HG03460 (cell line): Measurements from ENCODE around the gene PDE2A.
"Not testable (repeated sequence)": the region's sequence is repeated elsewhere in the genome, so short reads cannot be mapped to it uniquely, and the experiment has no call there.

Experiments used
- ATAC-seq: cut with Tn5 transposase; IDR thresholded peaks from one replicate; pipeline ENCODE4 v1.9.1; 2021; ENCODE audit not compliant: unreplicated experiment

PDE2A gene

GRCh38 chr11:72555014-72555522 is 119.2 kb downstream of the PDE2A start:
- ATAC-seq, result not testable (repeated sequence)

- ATAC-seq, result no peak
Observed at GRCh38 chr11:72553706-72554105, 120.5 kb downstream of the PDE2A start.

- ATAC-seq, result no peak
Observed at GRCh38 chr11:72552399-72552910, 121.8 kb downstream of the PDE2A start.

GRCh38 chr11:72551571-72551970 is 122.7 kb downstream of the PDE2A start:
- ATAC-seq, result no peak

GRCh38 chr11:72548463-72548862 is 125.8 kb downstream of the PDE2A start:
- no peak for ATAC-seq

GRCh38 chr11:72546866-72547265 is 127.4 kb downstream of the PDE2A start:
- ATAC-seq, result no peak

- ATAC-seq, result no peak
Observed at GRCh38 chr11:72544589-72544988, 129.6 kb downstream of the PDE2A start.

GRCh38 chr11:72543849-72544542 is 130.2 kb downstream of the PDE2A start:
- no peak for ATAC-seq

- ATAC-seq, result no peak
Observed at GRCh38 chr11:72541257-72541974, 132.8 kb downstream of the PDE2A start.

GRCh38 chr11:72537051-72537450 is 137.2 kb downstream of the PDE2A start:
- no peak for ATAC-seq

- ATAC-seq, result no peak
Observed at GRCh38 chr11:72535194-72535547, 139.1 kb downstream of the PDE2A start.

- ATAC-seq, result no peak
Observed at GRCh38 chr11:72534371-72535193, 139.6 kb downstream of the PDE2A start.

- no peak for ATAC-seq
Observed at GRCh38 chr11:72529068-72529467, 145.2 kb downstream of the PDE2A start.

GRCh38 chr11:72528121-72528520 is 146.1 kb downstream of the PDE2A start:
- no peak for ATAC-seq
